ENCODE measurements around the gene FKBP1B. TPM values are rescaled to one million over a fixed set of nuclear protein-coding genes. Genes with fewer than 3 reads are reported as not detected.
"Not testable (repeated sequence)": the region's sequence is repeated elsewhere in the genome, so short reads cannot be mapped to it uniquely, and the experiment has no call there.

Gene FKBP1B
- total RNA-seq, 4 donors from 2014 or later, result 5.4 to 15.3 (median 9.0) TPM

GRCh38 chr2:24009680-24010476, 39.7 kb upstream of the FKBP1B start, which contains the start of gene MFSD2B:
TSS of gene MFSD2B (plus strand) at chr2:24010085. CDS start at chr2:24010097, 12 bp downstream.
- Histone ChIP-seq H3K36me3 (no peaks in the 10 kb centered on the region), H3K4me1 (peaks cover 0 to 17% (median 10%) of the 10 kb centered on the region in 4 donors), H3K27me3 (peaks cover 0 to 29% of the 10 kb centered on the region in 2 donors), H3K9me3 (no peaks in the 10 kb centered on the region), H3K4me3 (peak within 1 kb of the TSS; percentile 24 to 54 (median 38)), H3K27ac (no peak within 1 kb of the TSS)
- no peak for TF ChIP-seq EP300 (IDR thresholded peaks at IDR 0.05)
- TF ChIP-seq CTCF (IDR thresholded peaks at IDR 0.05), result no peak
- no peak for TF ChIP-seq POLR2A (IDR thresholded peaks at IDR 0.05)
- 1 to 8% methylated on average over 47 to 58 of the region's 75 CpGs for WGBS, 2 donors
- no peak for DNase-seq (ENCODE audit: low spot score in 2 of 2)

- Histone ChIP-seq H3K9me3 (no peaks in the 10 kb centered on the region), H3K27me3 (peaks cover 0 to 29% of the 10 kb centered on the region in 2 donors), H3K36me3 (no peaks in the 10 kb centered on the region), H3K4me1 (peaks cover 0 to 17% (median 10%) of the 10 kb centered on the region in 4 donors), H3K27ac (no peak overlapping the region), H3K4me3 (peak overlapping the region in 2 of 4 donors; percentile 45 to 54)
- TF ChIP-seq POLR2A (IDR thresholded peaks at IDR 0.05) (no peak), CTCF (IDR thresholded peaks at IDR 0.05) (no peak), EP300 (IDR thresholded peaks at IDR 0.05) (no peak)
- WGBS, 2 donors, result 56 to 58% methylated on average over 26 to 36 of the region's 37 CpGs
- DNase-seq (ENCODE audit: low spot score in 2 of 2), result no peak
Measured at GRCh38 chr2:24010477-24011249, 38.9 kb upstream of the FKBP1B start.

GRCh38 chr2:24011250-24012104, 38.1 kb upstream of the FKBP1B start:
- DNase-seq (ENCODE audit: low spot score in 2 of 2), result no peak
- TF ChIP-seq POLR2A (IDR thresholded peaks at IDR 0.05), result no peak
- no peak for TF ChIP-seq EP300 (IDR thresholded peaks at IDR 0.05)
- TF ChIP-seq CTCF (IDR thresholded peaks at IDR 0.05), result no peak
- 68 to 86% methylated on average over 7 of the region's 7 CpGs for WGBS, 2 donors
- peaks cover 0 to 17% (median 10%) of the 10 kb centered on the region in 4 donors for H3K4me1 ChIP-seq
- H3K9me3 ChIP-seq, result no peaks in the 10 kb centered on the region
- H3K4me3 ChIP-seq, result no peak overlapping the region
- H3K27me3 ChIP-seq, result peaks cover 0 to 29% of the 10 kb centered on the region in 2 donors
- no peak overlapping the region for H3K27ac ChIP-seq
- H3K36me3 ChIP-seq, result no peaks in the 10 kb centered on the region

GRCh38 chr2:24012521-24013188, 36.9 kb upstream of the FKBP1B start:
- peaks cover 0 to 29% of the 10 kb centered on the region in 2 donors for H3K27me3 ChIP-seq
- no peaks in the 10 kb centered on the region for H3K36me3 ChIP-seq
- DNase-seq (ENCODE audit: low spot score in 2 of 2), result no peak
- no peak for TF ChIP-seq CTCF (IDR thresholded peaks at IDR 0.05)
- TF ChIP-seq EP300 (IDR thresholded peaks at IDR 0.05), result no peak
- TF ChIP-seq POLR2A (IDR thresholded peaks at IDR 0.05), result no peak
- whole genome bisulfite sequencing, 2 donors, result 75 to 77% methylated on average over 9 of the region's 9 CpGs
- H3K4me3 ChIP-seq, result no peak overlapping the region
- no peak overlapping the region for H3K27ac ChIP-seq
- H3K9me3 ChIP-seq, result no peaks in the 10 kb centered on the region
- peaks cover 0 to 17% (median 10%) of the 10 kb centered on the region in 4 donors for H3K4me1 ChIP-seq

- not testable (repeated sequence) for H3K27ac ChIP-seq; H3K36me3 ChIP-seq; H3K4me1 ChIP-seq; H3K4me3 ChIP-seq; DNase-seq (ENCODE audit: low spot score in 2 of 2); H3K9me3 ChIP-seq
- H3K27me3 ChIP-seq, result peaks cover 0 to 19% of the 10 kb centered on the region in 2 donors
- WGBS, 2 donors, result 84 to 96% methylated on average over 6 of the region's 6 CpGs
Measured at GRCh38 chr2:24014902-24015301, 34.6 kb upstream of the FKBP1B start.
